Activated CD8-positive, alpha-beta memory T cell treated with anti-CD3 and anti-CD28 coated beads, Interleukin-2, amount 10 ng/mL, durations not matched to agents 7 days and 5 days (primary cell): ENCODE data around the gene MACROD2. TPM values are rescaled to one million over a fixed set of nuclear protein-coding genes. Genes with fewer than 3 reads are reported as not detected.

Experiments
- ATAC-seq: fragments of 150-1000 bp; cut with Tn5 transposase; one replicate; pipeline ENCODE4 v1.10.0; 2021; ENCODE audit warnings: moderate library complexity
- CTCF ChIA-PET: fragments of 350-600 bp; sonication (Branson Sonifier 250); formaldehyde crosslinking; loops from one replicate; lab custom pipeline; 2021; ENCODE audit warnings: antibody characterized with exemption; lab: Charles Lee
- DNase-seq: peaks from one replicate; pipeline ENCODE4 v3.0.0-alpha.2; 2020
- H3K27ac Mint-ChIP-seq: one replicate; pipeline ENCODE4 v1.8.0; 2021; ENCODE audit warnings: mild to moderate bottlenecking, mixed read lengths
- H3K27me3 Mint-ChIP-seq: one replicate; pipeline ENCODE4 v1.8.0; 2021; ENCODE audit warnings: mixed read lengths
- H3K36me3 Mint-ChIP-seq: one replicate; pipeline ENCODE4 v1.8.0; 2021; ENCODE audit warnings: mild to moderate bottlenecking, mixed read lengths
- H3K4me1 Mint-ChIP-seq: one replicate; pipeline ENCODE4 v1.8.0; 2021; ENCODE audit warnings: mixed read lengths
- H3K4me3 Mint-ChIP-seq: one replicate; pipeline ENCODE4 v1.8.0; 2021; ENCODE audit warnings: mild to moderate bottlenecking, moderate library complexity, mixed read lengths
- H3K9me3 Mint-ChIP-seq: one replicate; pipeline ENCODE4 v1.8.0; 2022; ENCODE audit warnings: low read depth, mixed read lengths
- total RNA-seq, 2 experiments: library from RNA; stranded (reverse); gene quantifications; one replicate each; pipeline ENCODE4 v1.2.3, GENCODE V29; 2021

Gene MACROD2
- total RNA-seq, 2 experiments from 2014 or later: not detected

- Mint-ChIP-seq H3K36me3 (no peaks in the 10 kb centered on the region), H3K9me3 (peaks cover 5% of the 10 kb centered on the region), H3K27me3 (no peaks in the 10 kb centered on the region), H3K27ac (no peak overlapping the region), H3K4me1 (no peaks in the 10 kb centered on the region), H3K4me3 (no peak overlapping the region)
- CTCF ChIA-PET: no interaction called here
- ATAC-seq: no peak
- DNase-seq: no peak
Observed at GRCh38 chr20:14622796-14623195, 627.5 kb downstream of the MACROD2 start.

GRCh38 chr20:14631011-14631410, 635.7 kb downstream of the MACROD2 start:
- H3K27me3 Mint-ChIP-seq: no peaks in the 10 kb centered on the region
- CTCF ChIA-PET: no interaction called here
- peaks cover 8% of the 10 kb centered on the region for H3K9me3 Mint-ChIP-seq
- no peak overlapping the region for H3K27ac Mint-ChIP-seq
- DNase-seq: no peak
- no peaks in the 10 kb centered on the region for H3K36me3 Mint-ChIP-seq
- no peak overlapping the region for H3K4me3 Mint-ChIP-seq
- H3K4me1 Mint-ChIP-seq: no peaks in the 10 kb centered on the region
- ATAC-seq: no peak

GRCh38 chr20:14632906-14633305, 637.6 kb downstream of the MACROD2 start:
- ATAC-seq (no peak), DNase-seq (no peak)
- Mint-ChIP-seq H3K27ac (no peak overlapping the region), H3K4me3 (no peak overlapping the region), H3K36me3 (no peaks in the 10 kb centered on the region), H3K9me3 (peaks cover 9% of the 10 kb centered on the region), H3K4me1 (no peaks in the 10 kb centered on the region), H3K27me3 (no peaks in the 10 kb centered on the region)
- CTCF ChIA-PET: no interaction called here

GRCh38 chr20:14633507-14633906, 638.2 kb downstream of the MACROD2 start:
- no peak overlapping the region for H3K27ac Mint-ChIP-seq
- ATAC-seq (no peak), DNase-seq (no peak)
- no peaks in the 10 kb centered on the region for H3K27me3 Mint-ChIP-seq
- CTCF ChIA-PET: no interaction called here
- no peaks in the 10 kb centered on the region for H3K36me3 Mint-ChIP-seq
- H3K9me3 Mint-ChIP-seq: peaks cover 5% of the 10 kb centered on the region
- H3K4me3 Mint-ChIP-seq: no peak overlapping the region
- H3K4me1 Mint-ChIP-seq: no peaks in the 10 kb centered on the region

- DNase-seq (no peak), ATAC-seq (no peak)
- CTCF ChIA-PET: no interaction called here
- H3K27ac Mint-ChIP-seq: no peak overlapping the region
- no peaks in the 10 kb centered on the region for H3K4me1 Mint-ChIP-seq
- no peaks in the 10 kb centered on the region for H3K27me3 Mint-ChIP-seq
- H3K36me3 Mint-ChIP-seq: no peaks in the 10 kb centered on the region
- no peak overlapping the region for H3K4me3 Mint-ChIP-seq
- peaks cover 5% of the 10 kb centered on the region for H3K9me3 Mint-ChIP-seq
Observed at GRCh38 chr20:14634665-14635064, 639.3 kb downstream of the MACROD2 start.

- H3K27ac Mint-ChIP-seq: no peak overlapping the region
- no peak overlapping the region for H3K4me3 Mint-ChIP-seq
- no peaks in the 10 kb centered on the region for H3K36me3 Mint-ChIP-seq
- H3K9me3 Mint-ChIP-seq: peaks cover 11% of the 10 kb centered on the region
- DNase-seq: no peak
- CTCF ChIA-PET: no interaction called here
- no peaks in the 10 kb centered on the region for H3K27me3 Mint-ChIP-seq
- ATAC-seq: no peak
- H3K4me1 Mint-ChIP-seq: no peaks in the 10 kb centered on the region
Observed at GRCh38 chr20:14637441-14637840, 642.1 kb downstream of the MACROD2 start.

GRCh38 chr20:14643146-14643545, 647.8 kb downstream of the MACROD2 start:
- Mint-ChIP-seq H3K27me3 (no peaks in the 10 kb centered on the region), H3K4me3 (no peak overlapping the region), H3K4me1 (no peaks in the 10 kb centered on the region), H3K36me3 (no peaks in the 10 kb centered on the region), H3K27ac (no peak overlapping the region), H3K9me3 (peaks cover 8% of the 10 kb centered on the region)
- ATAC-seq (no peak), DNase-seq (no peak)
- CTCF ChIA-PET: no interaction called here

- DNase-seq: no peak
Observed at GRCh38 chr20:14643556-14643955, 648.2 kb downstream of the MACROD2 start.

GRCh38 chr20:14644306-14645097, 649.2 kb downstream of the MACROD2 start:
- Mint-ChIP-seq H3K36me3 (no peaks in the 10 kb centered on the region), H3K4me3 (no peak overlapping the region), H3K9me3 (peaks cover 8% of the 10 kb centered on the region), H3K27me3 (no peaks in the 10 kb centered on the region), H3K27ac (no peak overlapping the region), H3K4me1 (no peaks in the 10 kb centered on the region)
- ATAC-seq (no peak), DNase-seq (no peak)
- CTCF ChIA-PET: no interaction called here

More at GRCh38 chr20:14643556-14643955, 648.2 kb downstream of the MACROD2 start:
- no peak overlapping the region for H3K27ac Mint-ChIP-seq
- no peak for ATAC-seq
- H3K27me3 Mint-ChIP-seq: no peaks in the 10 kb centered on the region
- no peak overlapping the region for H3K4me3 Mint-ChIP-seq
- no peaks in the 10 kb centered on the region for H3K4me1 Mint-ChIP-seq
- H3K36me3 Mint-ChIP-seq: no peaks in the 10 kb centered on the region
- peaks cover 8% of the 10 kb centered on the region for H3K9me3 Mint-ChIP-seq
- CTCF ChIA-PET: no interaction called here

GRCh38 chr20:14647016-14647415, 651.7 kb downstream of the MACROD2 start:
- Mint-ChIP-seq H3K36me3 (no peaks in the 10 kb centered on the region), H3K9me3 (peaks cover 7% of the 10 kb centered on the region), H3K4me1 (no peaks in the 10 kb centered on the region), H3K27ac (no peak overlapping the region), H3K4me3 (no peak overlapping the region), H3K27me3 (no peaks in the 10 kb centered on the region)
- DNase-seq (no peak), ATAC-seq (no peak)
- CTCF ChIA-PET: interaction anchor here (1.0 kb wide), 1 partner anchor 10 kb away, joined by 3 read pairs; no protein-coding TSS in a partner anchor

GRCh38 chr20:14649662-14650061, 654.3 kb downstream of the MACROD2 start:
- no peak overlapping the region for H3K4me3 Mint-ChIP-seq
- CTCF ChIA-PET: no interaction called here

GRCh38 chr20:14657266-14658005, 662.1 kb downstream of the MACROD2 start:
- ATAC-seq (no peak), DNase-seq (no peak)
- H3K27me3 Mint-ChIP-seq: no peaks in the 10 kb centered on the region
- no peaks in the 10 kb centered on the region for H3K36me3 Mint-ChIP-seq
- H3K27ac Mint-ChIP-seq: no peak overlapping the region
- CTCF ChIA-PET: interaction anchor here (0.7 kb wide), 1 partner anchor 10 kb away, joined by 3 read pairs; no protein-coding TSS in a partner anchor
- peaks cover 22% of the 10 kb centered on the region for H3K9me3 Mint-ChIP-seq
- no peaks in the 10 kb centered on the region for H3K4me1 Mint-ChIP-seq
- H3K4me3 Mint-ChIP-seq: no peak overlapping the region

More at GRCh38 chr20:14649662-14650061, 654.3 kb downstream of the MACROD2 start:
- ATAC-seq (no peak), DNase-seq (no peak)
- Mint-ChIP-seq H3K4me1 (no peaks in the 10 kb centered on the region), H3K36me3 (no peaks in the 10 kb centered on the region), H3K27ac (no peak overlapping the region), H3K9me3 (peaks cover 11% of the 10 kb centered on the region), H3K27me3 (no peaks in the 10 kb centered on the region)

- ATAC-seq (no peak), DNase-seq (no peak)
- Mint-ChIP-seq H3K27ac (no peak overlapping the region), H3K9me3 (peaks cover 14% of the 10 kb centered on the region), H3K4me3 (no peak overlapping the region), H3K4me1 (no peaks in the 10 kb centered on the region), H3K27me3 (no peaks in the 10 kb centered on the region), H3K36me3 (no peaks in the 10 kb centered on the region)
- CTCF ChIA-PET: interaction anchor here (1.0 kb wide), 1 partner anchor 59 kb away, joined by 3 read pairs; no protein-coding TSS in a partner anchor
Observed at GRCh38 chr20:14664101-14664500, 668.8 kb downstream of the MACROD2 start.

- CTCF ChIA-PET: no interaction called here
- no peaks in the 10 kb centered on the region for H3K36me3 Mint-ChIP-seq
- peaks cover 6% of the 10 kb centered on the region for H3K9me3 Mint-ChIP-seq
- no peaks in the 10 kb centered on the region for H3K4me1 Mint-ChIP-seq
- no peaks in the 10 kb centered on the region for H3K27me3 Mint-ChIP-seq
- ATAC-seq (no peak), DNase-seq (no peak)
- no peak overlapping the region for H3K27ac Mint-ChIP-seq
- H3K4me3 Mint-ChIP-seq: no peak overlapping the region
Observed at GRCh38 chr20:14666696-14667095, 671.4 kb downstream of the MACROD2 start.
